SKM-1 treated with dmso at 0.1 percent for 144 hours (cell line): Measurements from ENCODE around the gene M1AP.

Experiments
- DNase-seq: peaks from one replicate; lab custom pipeline; 2025; ENCODE audit not compliant: unreplicated experiment; lab: John Stamatoyannopoulos, UW

The M1AP gene

DNA sequence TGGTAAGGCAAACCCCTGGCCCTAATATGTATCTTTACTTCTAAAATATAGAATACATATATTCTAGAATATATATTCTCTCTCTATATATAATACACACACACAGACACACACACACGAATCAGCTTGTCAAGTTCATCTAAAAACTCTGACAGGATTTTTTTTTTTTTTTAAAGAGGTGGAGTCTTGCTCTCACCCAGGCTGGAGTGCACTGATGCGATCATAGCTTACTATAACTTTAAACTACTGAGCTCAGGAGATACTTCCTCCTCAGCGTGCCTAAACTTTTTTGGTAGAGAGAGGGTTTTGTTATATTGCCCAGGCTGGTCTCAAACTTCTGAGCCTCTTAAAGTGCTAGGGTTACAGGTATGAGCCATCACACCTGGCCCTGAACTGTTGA lies 48.5 kb downstream of the M1AP start:
- DNase-seq = no peak

GRCh38 chr2:74597410-74597809 lies 50.7 kb downstream of the M1AP start:
- DNase-seq = no peak

DNA sequence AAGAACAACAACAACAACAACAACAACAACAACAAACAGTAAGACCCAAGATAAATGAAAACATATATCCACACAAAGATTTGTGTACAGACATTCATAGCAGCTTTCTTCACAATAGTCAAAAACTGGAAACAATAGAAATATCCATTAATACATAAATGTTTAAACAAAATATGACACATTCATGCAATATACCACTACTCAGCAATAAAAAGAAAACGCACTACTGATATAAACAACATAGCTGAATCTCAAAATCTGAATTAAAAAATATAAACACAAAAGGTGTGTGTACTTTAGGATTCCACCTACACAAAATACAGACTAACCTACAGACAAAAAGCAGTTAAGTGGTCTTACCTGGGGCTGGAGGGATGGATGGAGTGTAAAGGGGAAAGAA lies 51.5 kb downstream of the M1AP start:
- DNase-seq = no peak

GRCh38 chr2:74593826-74594772 lies 54.0 kb downstream of the M1AP start:
- DNase-seq = no peak

DNA sequence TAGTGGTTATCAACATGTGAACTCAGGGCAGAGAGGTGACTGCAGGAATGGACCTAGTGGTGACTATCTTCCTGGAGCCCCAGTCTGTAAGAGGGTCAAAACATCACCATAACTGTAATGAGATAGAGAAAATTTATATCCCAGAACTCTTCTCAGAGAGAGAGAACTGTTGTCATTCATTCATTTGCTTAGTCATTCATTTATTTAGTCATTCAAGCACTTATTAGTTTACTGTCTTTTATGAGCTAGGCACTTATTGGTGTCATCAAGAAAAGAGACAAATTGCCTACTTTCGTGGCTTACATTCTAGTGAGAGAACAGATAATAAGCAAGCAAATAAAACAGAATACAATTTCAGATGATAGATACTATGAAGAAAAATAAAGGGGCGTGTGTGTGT lies 59.5 kb downstream of the M1AP start:
- DNase-seq = no peak

DNA sequence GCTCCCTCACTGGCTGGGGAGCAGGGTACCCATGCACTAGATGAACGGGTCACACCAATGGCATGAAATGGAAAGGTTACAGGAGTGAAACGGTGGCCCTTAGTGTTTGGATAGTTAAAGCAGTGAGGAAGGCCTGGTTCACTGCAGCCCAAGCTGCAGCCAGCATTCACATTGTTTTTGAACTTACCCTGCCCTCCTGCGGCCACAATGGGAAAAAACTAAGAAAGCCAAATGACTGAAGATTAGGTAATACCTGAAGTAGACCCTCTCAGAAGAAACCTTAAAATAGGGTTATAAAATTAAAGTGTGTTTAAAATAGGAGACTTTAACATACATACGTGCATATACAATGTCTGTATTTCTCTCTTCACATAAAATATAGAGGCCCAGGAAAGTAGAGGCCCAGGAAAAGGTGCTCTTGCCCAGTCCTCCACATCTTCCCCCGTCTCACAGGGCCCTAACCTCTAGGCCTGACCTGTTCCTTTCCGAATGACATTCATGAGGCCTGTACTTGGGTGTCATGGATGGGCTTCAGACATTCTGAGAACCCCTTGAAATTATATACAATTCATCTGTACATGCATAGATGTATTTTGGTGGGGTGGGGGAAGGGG lies 60.4 kb downstream of the M1AP start:
- peak; percentile 71 for DNase-seq

DNA sequence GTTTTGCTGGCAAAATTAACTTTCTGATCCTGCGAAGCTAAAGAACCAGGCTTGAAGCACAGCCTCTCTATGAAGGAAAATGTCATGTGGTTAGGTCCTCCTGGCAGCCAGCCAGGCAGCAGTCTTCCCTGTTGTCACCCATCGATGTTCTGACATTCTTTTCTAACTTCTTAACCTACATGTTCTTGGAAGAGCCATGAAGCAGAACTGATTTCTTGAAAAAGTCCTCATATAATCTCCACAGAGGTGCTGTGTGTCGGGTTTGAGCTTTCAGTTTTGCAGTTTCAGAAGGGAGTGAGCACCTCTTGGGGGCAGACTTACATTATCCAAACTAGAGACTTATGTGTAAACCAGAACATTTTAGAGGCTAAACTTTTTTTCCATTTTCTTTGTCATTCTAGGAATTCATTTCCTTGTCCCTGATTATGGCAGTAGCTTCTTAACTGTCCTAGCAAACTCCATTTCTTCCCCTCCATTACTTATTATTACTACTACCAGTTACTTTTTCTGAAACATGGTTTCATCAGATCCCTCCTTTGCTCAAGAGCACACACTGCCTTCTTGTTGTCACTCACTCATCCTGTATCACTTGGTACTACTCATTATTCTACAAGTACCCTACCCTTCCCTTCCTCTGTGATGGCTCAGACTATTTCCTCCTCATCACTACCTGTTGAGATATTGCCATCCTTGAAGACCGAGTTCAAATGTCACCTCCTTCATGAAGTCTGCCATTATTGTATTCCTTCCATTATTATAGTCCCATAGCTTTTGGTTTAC lies 62.5 kb downstream of the M1AP start:
- DNase-seq = no peak

DNA sequence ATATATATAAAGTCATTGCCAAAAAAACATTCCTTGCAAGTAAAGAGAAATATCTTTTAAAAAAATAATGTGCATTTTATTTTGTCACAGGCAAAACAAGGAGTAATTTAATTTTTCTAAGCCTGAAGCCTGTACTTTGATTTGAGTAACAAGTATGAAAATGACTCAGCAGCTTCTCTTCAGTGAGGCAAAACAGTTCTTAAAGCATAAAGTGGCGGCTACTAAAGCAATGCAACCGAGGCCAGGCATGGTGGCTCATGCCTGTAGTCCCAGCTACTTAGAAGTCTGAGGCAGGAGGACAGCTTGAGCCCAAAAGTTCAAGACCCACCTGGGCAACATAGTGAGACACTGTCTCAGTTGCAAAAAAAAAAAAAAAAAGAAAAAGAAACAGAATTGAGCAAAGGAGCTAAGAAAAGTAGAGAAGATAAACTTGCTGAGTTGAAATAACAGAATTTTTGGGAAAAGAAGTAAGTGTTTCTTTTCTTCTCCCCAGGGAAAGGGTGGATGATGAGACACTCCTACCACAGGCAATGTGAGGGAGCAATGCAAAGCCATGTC lies 64.0 kb downstream of the M1AP start:
- DNase-seq = no peak

GRCh38 chr2:74583504-74583903 lies 64.6 kb downstream of the M1AP start:
- DNase-seq = no peak

DNA sequence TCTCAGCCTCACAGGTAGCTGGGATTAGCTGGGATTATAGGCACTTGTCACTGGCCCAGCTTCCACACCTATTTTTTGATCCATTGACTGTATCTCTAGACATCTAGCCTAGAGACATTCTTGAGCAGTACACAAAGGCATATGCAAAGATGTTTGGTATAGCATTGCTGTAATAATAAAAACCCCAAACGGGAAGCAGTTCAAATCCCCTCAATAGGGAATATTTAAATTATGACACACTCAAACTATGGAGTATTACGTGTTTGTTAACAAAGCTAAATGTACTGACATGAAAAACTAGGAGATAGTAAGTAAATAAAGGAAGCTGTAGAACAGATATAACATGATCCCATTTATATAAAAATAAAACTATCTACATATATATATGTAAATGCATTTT lies 65.9 kb downstream of the M1AP start:
- no peak for DNase-seq

DNA sequence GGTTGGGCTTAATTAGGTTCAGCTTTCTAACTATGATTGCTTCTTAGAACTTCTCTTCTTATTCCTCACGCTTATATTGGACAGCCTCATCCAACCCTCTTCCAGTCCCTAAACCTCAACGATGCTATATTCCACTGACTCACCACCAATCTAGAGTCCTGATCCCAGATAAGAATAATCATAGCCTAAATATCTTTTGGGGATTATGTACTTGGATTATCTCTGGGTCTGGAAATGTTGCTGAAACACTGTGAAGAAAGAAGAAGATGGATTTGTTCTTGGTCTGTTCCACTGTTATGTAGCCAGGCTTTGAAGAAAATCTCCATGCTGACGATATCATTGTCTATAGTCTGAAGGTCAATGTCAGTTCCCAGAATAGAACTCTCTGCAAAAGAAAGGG lies 66.7 kb downstream of the M1AP start:
- DNase-seq = no peak

- DNase-seq = no peak
Measured at GRCh38 chr2:74578408-74578807, 69.7 kb downstream of the M1AP start.

DNA sequence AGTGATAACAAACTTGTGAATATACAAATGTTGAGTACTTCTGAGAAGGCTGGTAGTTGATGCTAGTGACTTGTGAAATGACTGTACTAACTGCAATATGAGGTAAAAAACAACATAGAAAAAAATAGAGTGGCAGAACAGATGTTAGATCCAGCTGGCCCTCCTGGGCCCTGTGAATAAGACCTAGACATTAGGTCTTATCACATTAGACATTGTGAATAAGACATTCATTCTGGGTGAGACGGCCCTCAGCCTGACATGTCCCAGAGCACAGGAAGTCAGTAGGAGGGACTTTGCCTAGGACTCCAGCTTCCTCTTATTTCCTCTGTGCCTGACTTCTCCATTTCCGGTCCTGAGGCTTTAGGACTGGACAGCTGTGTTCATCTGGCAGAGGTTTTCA lies 70.7 kb downstream of the M1AP start:
- DNase-seq = peak; percentile 85

- peak; percentile 96 for DNase-seq
Measured at GRCh38 chr2:74576863-74577229, 71.3 kb downstream of the M1AP start.

- DNase-seq = no peak
Measured at GRCh38 chr2:74576211-74576862, 71.8 kb downstream of the M1AP start.

- DNase-seq = no peak
Measured at GRCh38 chr2:74575320-74575719, 72.8 kb downstream of the M1AP start.

- DNase-seq = peak; percentile 74
Measured at GRCh38 chr2:74573747-74574562, 74.2 kb downstream of the M1AP start.

GRCh38 chr2:74572178-74572925 lies 75.8 kb downstream of the M1AP start:
- DNase-seq = no peak

GRCh38 chr2:74571058-74571457 lies 77.1 kb downstream of the M1AP start:
- DNase-seq = peak; percentile 28
